Duodenal mucosa (tissue), 2 donors: ENCODE measurements around the gene ARMC9.

Source experiments
- H3K27ac ChIP-seq: one replicate; pipeline ENCODE4 v1.7.0; 2013; ENCODE audit warnings: low read depth, low read length
- H3K27me3 ChIP-seq, 2 donors: one replicate each; pipeline ENCODE4 v1.7.0; 2013; ENCODE audit warnings: low read length in 2 of 2, control low read depth in 1 of 2; ENCODE audit not compliant: insufficient read depth in 2 of 2, control insufficient read depth in 1 of 2
- H3K36me3 ChIP-seq, 2 donors: one replicate each; pipeline ENCODE4 v1.7.0; 2013; ENCODE audit warnings: low read length in 2 of 2, control low read depth in 1 of 2; ENCODE audit not compliant: insufficient read depth in 2 of 2, control insufficient read depth in 1 of 2
- H3K4me1 ChIP-seq, 2 donors: one replicate each; pipeline ENCODE4 v1.7.0; 2013; ENCODE audit warnings: low read length in 2 of 2, control low read depth in 1 of 2; ENCODE audit not compliant: insufficient read depth in 2 of 2, control insufficient read depth in 1 of 2
- H3K4me3 ChIP-seq, 2 donors: one replicate each; pipeline ENCODE4 v1.7.0; 2013; ENCODE audit warnings: low read length in 2 of 2, low read depth in 1 of 2
- H3K9ac ChIP-seq, 2 donors: one replicate each; pipeline ENCODE4 v1.7.0; 2013; ENCODE audit warnings: low read length in 2 of 2, low read depth in 1 of 2
- H3K9me3 ChIP-seq, 2 donors: one replicate each; pipeline ENCODE4 v1.7.0; 2013; ENCODE audit warnings: low read length in 2 of 2, control low read depth in 1 of 2; ENCODE audit not compliant: control insufficient read depth in 1 of 2

The ARMC9 gene

GRCh38 chr2:231203087-231203486, 4.7 kb downstream of the ARMC9 start:
- Histone ChIP-seq H3K36me3 (no peaks in the 10 kb centered on the region), H3K9ac (no peak overlapping the region), H3K4me1 (peaks cover 6 to 7% of the 10 kb centered on the region in 2 donors), H3K27ac (no peak overlapping the region), H3K9me3 (no peaks in the 10 kb centered on the region), H3K27me3 (no peaks in the 10 kb centered on the region), H3K4me3 (no peak overlapping the region)

GRCh38 chr2:231204146-231204545, 5.7 kb downstream of the ARMC9 start:
- Histone ChIP-seq H3K4me1 (peaks cover 2 to 3% of the 10 kb centered on the region in 2 donors), H3K27ac (no peak overlapping the region)

GRCh38 chr2:231204581-231204980, 6.2 kb downstream of the ARMC9 start:
- Histone ChIP-seq H3K9ac (no peak overlapping the region), H3K27me3 (no peaks in the 10 kb centered on the region), H3K27ac (no peak overlapping the region), H3K4me3 (no peak overlapping the region), H3K9me3 (no peaks in the 10 kb centered on the region), H3K4me1 (no peaks in the 10 kb centered on the region), H3K36me3 (no peaks in the 10 kb centered on the region)

More at GRCh38 chr2:231204146-231204545, 5.7 kb downstream of the ARMC9 start:
- Histone ChIP-seq H3K9ac (no peak overlapping the region), H3K27me3 (no peaks in the 10 kb centered on the region), H3K4me3 (no peak overlapping the region), H3K9me3 (no peaks in the 10 kb centered on the region), H3K36me3 (no peaks in the 10 kb centered on the region)

GRCh38 chr2:231207734-231208133, 9.3 kb downstream of the ARMC9 start:
- Histone ChIP-seq H3K4me3 (no peak overlapping the region), H3K4me1 (no peaks in the 10 kb centered on the region), H3K9ac (no peak overlapping the region), H3K27me3 (no peaks in the 10 kb centered on the region), H3K36me3 (no peaks in the 10 kb centered on the region), H3K9me3 (no peaks in the 10 kb centered on the region), H3K27ac (no peak overlapping the region)

GRCh38 chr2:231210782-231211181, 12.4 kb downstream of the ARMC9 start:
- Histone ChIP-seq H3K27me3 (no peaks in the 10 kb centered on the region), H3K36me3 (no peaks in the 10 kb centered on the region), H3K4me3 (no peak overlapping the region), H3K4me1 (no peaks in the 10 kb centered on the region), H3K27ac (no peak overlapping the region), H3K9me3 (no peaks in the 10 kb centered on the region), H3K9ac (no peak overlapping the region)

- Histone ChIP-seq H3K4me1 (no peaks in the 10 kb centered on the region), H3K9me3 (no peaks in the 10 kb centered on the region), H3K36me3 (no peaks in the 10 kb centered on the region), H3K27ac (no peak overlapping the region), H3K27me3 (no peaks in the 10 kb centered on the region), H3K4me3 (no peak overlapping the region), H3K9ac (no peak overlapping the region)
Measured at GRCh38 chr2:231211486-231211885, 13.1 kb downstream of the ARMC9 start.

- H3K27ac ChIP-seq, result no peak overlapping the region
- no peaks in the 10 kb centered on the region for H3K9me3 ChIP-seq
- H3K4me3 ChIP-seq, result no peak overlapping the region
- no peaks in the 10 kb centered on the region for H3K27me3 ChIP-seq
- H3K9ac ChIP-seq, result no peak overlapping the region
- H3K4me1 ChIP-seq, result no peaks in the 10 kb centered on the region
- H3K36me3 ChIP-seq, result no peaks in the 10 kb centered on the region
Measured at GRCh38 chr2:231212329-231212845, 14.0 kb downstream of the ARMC9 start.

GRCh38 chr2:231213931-231214642, 15.7 kb downstream of the ARMC9 start:
- no peaks in the 10 kb centered on the region for H3K27me3 ChIP-seq
- H3K4me1 ChIP-seq, result no peaks in the 10 kb centered on the region
- H3K9me3 ChIP-seq, result no peaks in the 10 kb centered on the region
- H3K9ac ChIP-seq, result no peak overlapping the region
- no peak overlapping the region for H3K4me3 ChIP-seq
- no peak overlapping the region for H3K27ac ChIP-seq
- no peaks in the 10 kb centered on the region for H3K36me3 ChIP-seq

- peaks cover 0 to 2% of the 10 kb centered on the region in 2 donors for H3K36me3 ChIP-seq
Measured at GRCh38 chr2:231218366-231218765, 19.9 kb downstream of the ARMC9 start.

GRCh38 chr2:231219289-231219688, 20.9 kb downstream of the ARMC9 start:
- H3K9ac ChIP-seq, result no peak overlapping the region
- H3K27ac ChIP-seq, result no peak overlapping the region
- H3K9me3 ChIP-seq, result no peaks in the 10 kb centered on the region
- H3K36me3 ChIP-seq, result peaks cover 0 to 2% of the 10 kb centered on the region in 2 donors
- no peaks in the 10 kb centered on the region for H3K27me3 ChIP-seq
- H3K4me1 ChIP-seq, result peaks cover 0 to 9% of the 10 kb centered on the region in 2 donors
- no peak overlapping the region for H3K4me3 ChIP-seq

More at GRCh38 chr2:231218366-231218765, 19.9 kb downstream of the ARMC9 start:
- no peaks in the 10 kb centered on the region for H3K9me3 ChIP-seq
- no peak overlapping the region for H3K4me3 ChIP-seq
- H3K4me1 ChIP-seq, result peaks cover 0 to 9% of the 10 kb centered on the region in 2 donors
- H3K9ac ChIP-seq, result no peak overlapping the region
- H3K27me3 ChIP-seq, result no peaks in the 10 kb centered on the region
- no peak overlapping the region for H3K27ac ChIP-seq
